Large intestine (tissue), 3 donors: ENCODE results near the gene SCAPER. TPM values are rescaled to one million over a fixed set of nuclear protein-coding genes. Genes with fewer than 3 reads are reported as not detected.

Experiments used
- DNase-seq, 2 donors: peaks; one replicate each; pipeline versions ENCODE4 v3.0.0 to v3.0.0-alpha.2; 2013
- H3K27ac ChIP-seq: one replicate; pipeline ENCODE4 v1.5.1; 2013; ENCODE audit warnings: low read length
- H3K27me3 ChIP-seq: 2 replicates; pipeline ENCODE4 v1.6.1; 2013; ENCODE audit warnings: low read length; ENCODE audit not compliant: control insufficient read depth, insufficient read depth
- H3K36me3 ChIP-seq: 2 replicates; pipeline ENCODE4 v1.6.1; 2013; ENCODE audit warnings: low read length; ENCODE audit not compliant: control insufficient read depth, insufficient read depth
- H3K4me1 ChIP-seq: one replicate; pipeline ENCODE4 v1.6.1; 2013; ENCODE audit warnings: low read length; ENCODE audit not compliant: control insufficient read depth, insufficient read depth
- H3K4me3 ChIP-seq: one replicate; pipeline ENCODE4 v1.5.1; 2013; ENCODE audit warnings: low read length
- H3K9me3 ChIP-seq: one replicate; pipeline ENCODE4 v1.6.1; 2013; ENCODE audit warnings: mild to moderate bottlenecking, low read depth, low read length, moderate library complexity; ENCODE audit not compliant: control insufficient read depth
- WGBS: methylation state at CpG from one replicate; pipeline ENCODE4 v1.1.5; 2013; ENCODE audit warnings: low lambda C conversion rate; ENCODE audit not compliant: insufficient coverage; 5-methylcytosine and 5-hydroxymethylcytosine counted together
- polyA plus RNA-seq: library from polyadenylated mRNA; unstranded; fragments of 120-200 nt; gene quantifications from one replicate; pipeline ENCODE4 v1.2.1, GENCODE V29; 2013

Gene SCAPER
- polyA plus RNA-seq, 1 donor: 28.0 TPM

DNA sequence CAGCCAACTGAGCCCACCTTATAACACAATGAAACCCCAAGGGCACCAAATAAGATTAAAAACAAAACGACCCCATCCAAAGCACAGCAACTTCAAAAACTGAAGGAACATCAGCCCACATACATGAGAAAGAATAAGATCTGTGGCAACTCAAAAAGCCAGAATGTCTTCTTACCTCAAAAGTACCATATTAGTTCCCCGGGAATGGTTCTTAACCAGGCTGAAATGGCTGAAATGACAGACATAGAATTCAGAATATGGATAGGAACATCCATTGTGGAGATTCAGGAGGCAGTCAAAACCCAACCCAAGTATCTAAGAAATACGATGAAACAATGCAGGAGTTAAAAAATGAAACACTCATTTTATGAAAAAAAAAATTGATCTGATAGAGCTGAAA, 222.3 kb downstream of the SCAPER start:
- no peak for DNase-seq
- Histone ChIP-seq H3K27me3 (no peaks in the 10 kb centered on the region), H3K36me3 (peaks cover 4% of the 10 kb centered on the region), H3K4me3 (no peak overlapping the region), H3K27ac (no peak overlapping the region), H3K4me1 (no peaks in the 10 kb centered on the region), H3K9me3 (peaks cover 8% of the 10 kb centered on the region)
- WGBS: 100% methylated on average over 1 of the region's 3 CpGs

DNA sequence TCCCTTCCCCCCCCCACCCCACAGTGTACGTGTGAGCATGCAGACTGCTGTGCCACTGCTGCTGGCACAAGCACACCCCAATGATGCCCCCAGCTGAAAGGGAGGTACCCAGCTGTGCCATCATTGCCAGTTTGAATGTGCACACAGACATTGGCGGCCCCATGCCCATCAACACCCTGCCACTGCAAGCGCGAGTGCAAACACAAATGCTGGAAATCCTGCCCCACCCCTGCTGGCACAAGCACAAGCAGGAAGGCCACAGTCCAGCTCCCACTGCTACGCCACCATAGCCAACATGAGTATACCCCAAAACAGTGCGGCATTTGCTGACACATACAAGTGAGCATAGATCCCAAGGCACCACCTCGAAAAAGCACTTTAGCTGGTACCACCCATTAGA, 222.9 kb downstream of the SCAPER start:
- no peaks in the 10 kb centered on the region for H3K27me3 ChIP-seq
- H3K4me1 ChIP-seq: no peaks in the 10 kb centered on the region
- peaks cover 8% of the 10 kb centered on the region for H3K9me3 ChIP-seq
- DNase-seq: no peak
- WGBS: no CpG with 5 or more reads among the region's 7 CpGs
- peaks cover 4% of the 10 kb centered on the region for H3K36me3 ChIP-seq
- no peak overlapping the region for H3K4me3 ChIP-seq
- no peak overlapping the region for H3K27ac ChIP-seq

- Histone ChIP-seq H3K27ac (no peak overlapping the region), H3K4me1 (no peaks in the 10 kb centered on the region), H3K9me3 (peaks cover 2% of the 10 kb centered on the region), H3K36me3 (peaks cover 4% of the 10 kb centered on the region), H3K27me3 (no peaks in the 10 kb centered on the region), H3K4me3 (no peak overlapping the region)
- 100% methylated on average over 1 of the region's 1 CpG for WGBS
- DNase-seq: no peak
These were observed 226.4 kb downstream of the SCAPER start for GRCh38 chr15:76678766-76679165.

GRCh38 chr15:76674883-76675282, 230.3 kb downstream of the SCAPER start:
- no peak overlapping the region for H3K4me3 ChIP-seq
- no peaks in the 10 kb centered on the region for H3K4me1 ChIP-seq
- WGBS: no CpG with 5 or more reads among the region's 2 CpGs
- no peaks in the 10 kb centered on the region for H3K27me3 ChIP-seq
- DNase-seq: no peak
- H3K36me3 ChIP-seq: peaks cover 2% of the 10 kb centered on the region
- H3K27ac ChIP-seq: no peak overlapping the region
- H3K9me3 ChIP-seq: no peaks in the 10 kb centered on the region

GRCh38 chr15:76669521-76670207, 235.5 kb downstream of the SCAPER start:
- Histone ChIP-seq H3K4me3 (no peak overlapping the region), H3K9me3 (no peaks in the 10 kb centered on the region), H3K36me3 (peaks cover 6% of the 10 kb centered on the region), H3K27ac (no peak overlapping the region), H3K4me1 (no peaks in the 10 kb centered on the region), H3K27me3 (no peaks in the 10 kb centered on the region)
- WGBS: 100% methylated on average over 2 of the region's 4 CpGs
- no peak for DNase-seq

DNA sequence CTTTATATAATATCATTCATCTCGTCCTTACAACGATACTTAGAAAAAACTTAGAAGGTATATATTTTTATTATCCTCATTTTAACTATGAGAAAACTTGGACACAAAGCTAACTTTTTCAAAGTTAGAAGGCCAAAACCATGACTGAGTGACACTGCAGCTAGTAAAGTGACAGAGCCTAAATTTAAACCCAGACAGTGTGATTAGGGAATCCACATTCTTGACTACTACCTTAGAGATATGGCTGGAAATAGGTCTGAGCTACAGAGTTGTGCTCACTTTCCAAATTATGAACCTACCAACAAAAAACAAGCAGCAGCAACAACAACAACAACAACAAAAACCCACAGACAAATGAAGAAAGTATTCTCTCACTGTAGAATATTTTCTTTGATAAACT, 236.2 kb downstream of the SCAPER start:
- no peaks in the 10 kb centered on the region for H3K9me3 ChIP-seq
- H3K4me1 ChIP-seq: no peaks in the 10 kb centered on the region
- no peak overlapping the region for H3K4me3 ChIP-seq
- DNase-seq: no peak
- WGBS: 100% methylated on average over 2 of the region's 2 CpGs
- peaks cover 6% of the 10 kb centered on the region for H3K36me3 ChIP-seq
- no peaks in the 10 kb centered on the region for H3K27me3 ChIP-seq
- no peak overlapping the region for H3K27ac ChIP-seq

GRCh38 chr15:76667943-76668715, 237.0 kb downstream of the SCAPER start:
- no peaks in the 10 kb centered on the region for H3K9me3 ChIP-seq
- no peak overlapping the region for H3K27ac ChIP-seq
- no peaks in the 10 kb centered on the region for H3K4me1 ChIP-seq
- no peaks in the 10 kb centered on the region for H3K27me3 ChIP-seq
- DNase-seq: no peak
- peaks cover 6% of the 10 kb centered on the region for H3K36me3 ChIP-seq
- no peak overlapping the region for H3K4me3 ChIP-seq
- 96% methylated on average over 3 of the region's 4 CpGs for WGBS

DNA sequence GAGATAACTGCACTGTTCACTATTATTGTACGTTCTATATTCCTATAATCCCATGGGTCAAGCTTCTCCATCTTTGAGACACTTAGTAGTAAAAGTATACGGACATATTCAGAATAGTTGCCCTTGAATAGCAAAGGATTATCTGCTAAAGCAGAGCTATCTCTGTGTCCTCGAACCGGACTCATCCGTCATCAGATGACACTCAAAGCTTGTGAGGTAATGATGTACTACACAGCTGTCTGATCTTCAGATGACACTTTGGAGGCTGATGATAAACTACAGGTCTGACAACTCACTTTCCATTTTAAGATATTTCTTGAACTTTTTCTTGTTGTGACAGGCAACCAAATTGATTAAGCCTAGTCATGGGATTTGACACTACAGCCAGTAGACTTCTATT, 240.2 kb downstream of the SCAPER start:
- H3K27me3 ChIP-seq: no peaks in the 10 kb centered on the region
- H3K27ac ChIP-seq: no peak overlapping the region
- H3K4me3 ChIP-seq: no peak overlapping the region
- H3K36me3 ChIP-seq: peaks cover 8% of the 10 kb centered on the region
- no peak for DNase-seq
- H3K4me1 ChIP-seq: no peaks in the 10 kb centered on the region
- H3K9me3 ChIP-seq: no peaks in the 10 kb centered on the region
- WGBS: no CpG with 5 or more reads among the region's 5 CpGs

DNA sequence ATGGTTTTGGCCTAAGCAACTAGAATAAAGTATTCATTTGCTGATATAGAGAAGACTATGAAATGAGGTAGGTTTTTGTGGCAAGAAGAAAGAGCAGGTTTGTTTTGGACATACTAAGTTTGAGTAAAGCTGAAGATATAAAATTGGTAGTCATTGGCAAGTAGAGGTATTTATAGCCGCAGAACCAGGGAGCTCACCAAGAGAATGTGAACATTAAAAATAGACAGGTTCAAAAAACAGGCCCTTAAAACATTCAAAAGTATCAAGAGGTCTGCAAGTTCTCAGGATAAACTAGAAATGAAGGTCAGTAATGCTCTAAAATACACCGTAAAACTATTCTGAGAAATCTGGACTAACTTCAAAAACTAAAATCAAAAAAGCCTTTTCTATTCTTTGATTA, 240.7 kb downstream of the SCAPER start:
- no peak overlapping the region for H3K4me3 ChIP-seq
- H3K4me1 ChIP-seq: no peaks in the 10 kb centered on the region
- H3K9me3 ChIP-seq: no peaks in the 10 kb centered on the region
- H3K27ac ChIP-seq: no peak overlapping the region
- 100% methylated on average over 2 of the region's 2 CpGs for whole genome bisulfite sequencing
- H3K36me3 ChIP-seq: peaks cover 12% of the 10 kb centered on the region
- DNase-seq: no peak
- H3K27me3 ChIP-seq: no peaks in the 10 kb centered on the region

- no peaks in the 10 kb centered on the region for H3K27me3 ChIP-seq
- 100% methylated on average over 2 of the region's 2 CpGs for WGBS
- H3K4me3 ChIP-seq: no peak overlapping the region
- H3K27ac ChIP-seq: no peak overlapping the region
- no peak for DNase-seq
- no peaks in the 10 kb centered on the region for H3K4me1 ChIP-seq
- peaks cover 12% of the 10 kb centered on the region for H3K36me3 ChIP-seq
- no peaks in the 10 kb centered on the region for H3K9me3 ChIP-seq
These were observed 241.6 kb downstream of the SCAPER start for GRCh38 chr15:76663529-76663928.
